Mesothelial cell of epicardium (in vitro differentiated cells): ENCODE results near the gene CUL1. TPM values are rescaled to one million over a fixed set of nuclear protein-coding genes. Genes with fewer than 3 reads are reported as not detected.

Source experiments
- DNase-seq, 2 experiments: peaks; one replicate each; pipeline ENCODE4 v3.0.0; 2021; ENCODE audit warnings: low spot score in 2 of 2; ENCODE audit not compliant: unreplicated experiment in 2 of 2
- H3K27ac Mint-ChIP-seq: 2 replicates; pipeline ENCODE4 v1.8.0; 2021; ENCODE audit warnings: mixed read lengths
- H3K27me3 Mint-ChIP-seq: 2 replicates; pipeline ENCODE4 v1.8.0; 2021; ENCODE audit warnings: low read depth, mixed read lengths
- H3K36me3 Mint-ChIP-seq: 2 replicates; pipeline ENCODE4 v1.8.0; 2021; ENCODE audit warnings: mixed read lengths
- H3K4me1 Mint-ChIP-seq: 2 replicates; pipeline ENCODE4 v1.8.0; 2021; ENCODE audit warnings: mixed read lengths
- H3K4me3 Mint-ChIP-seq: 2 replicates; pipeline ENCODE4 v1.8.0; 2021; ENCODE audit warnings: mild to moderate bottlenecking, moderate library complexity, mixed read lengths
- H3K9me3 Mint-ChIP-seq: 2 replicates; pipeline ENCODE4 v1.8.0; 2021; ENCODE audit warnings: mixed read lengths
- total RNA-seq: library from RNA; stranded (reverse); gene quantifications from 3 replicates; pipeline ENCODE4 v1.2.1, GENCODE V29; 2021
- TF ChIP-seq, protein P1 (sequence below): fragments of 200-600 bp; sonication (generic); IDR thresholded peaks from one replicate; pipeline ENCODE4 v1.5.0; 2021; ENCODE audit warnings: antibody characterized with exemption; ENCODE audit not compliant: unreplicated experiment

The CUL1 gene
- total RNA-seq, 1 donor from 2014 or later = 60.9 TPM

DNA sequence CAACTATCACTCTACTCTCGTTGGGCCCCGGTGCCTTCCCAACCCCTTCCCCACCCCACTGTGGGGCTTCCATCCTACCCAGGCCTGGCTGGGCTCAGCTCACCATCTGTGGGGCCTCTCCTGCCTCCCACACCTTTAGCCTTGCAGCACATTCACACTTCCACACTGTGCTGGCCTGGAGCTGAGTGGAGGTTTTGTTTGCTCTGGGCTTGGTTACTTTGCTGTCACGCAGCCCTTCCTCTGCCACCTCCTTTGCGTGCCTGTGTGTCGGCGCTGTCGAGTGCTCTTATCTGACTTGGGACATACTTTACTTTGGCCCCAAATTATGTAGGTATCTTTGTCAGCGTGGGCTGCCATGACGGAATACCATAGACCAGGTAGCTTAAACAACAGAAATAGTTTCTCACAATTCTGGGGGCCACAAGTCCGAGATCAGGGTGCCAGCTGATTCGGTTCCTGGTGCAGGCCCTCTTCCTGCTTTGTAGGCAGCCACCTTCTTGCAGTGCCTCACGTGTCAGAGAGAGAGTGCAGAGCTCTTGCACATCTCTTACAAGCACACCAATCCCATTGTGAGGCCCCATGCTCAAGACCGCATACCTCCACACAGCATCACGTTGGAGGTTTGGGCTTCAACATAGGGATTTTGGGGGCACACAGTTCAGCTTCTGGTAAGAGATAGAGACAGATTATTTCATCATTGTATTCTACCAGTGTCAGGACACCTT lies 89.0 kb downstream of the CUL1 start:
- no peak for DNase-seq
- Mint-ChIP-seq H3K27me3 (no peaks in the 10 kb centered on the region), H3K27ac (no peak overlapping the region), H3K36me3 (peaks cover 48% of the 10 kb centered on the region), H3K9me3 (no peaks in the 10 kb centered on the region), H3K4me3 (no peak overlapping the region), H3K4me1 (peaks cover 13% of the 10 kb centered on the region)
- TF ChIP-seq, protein P1, sequence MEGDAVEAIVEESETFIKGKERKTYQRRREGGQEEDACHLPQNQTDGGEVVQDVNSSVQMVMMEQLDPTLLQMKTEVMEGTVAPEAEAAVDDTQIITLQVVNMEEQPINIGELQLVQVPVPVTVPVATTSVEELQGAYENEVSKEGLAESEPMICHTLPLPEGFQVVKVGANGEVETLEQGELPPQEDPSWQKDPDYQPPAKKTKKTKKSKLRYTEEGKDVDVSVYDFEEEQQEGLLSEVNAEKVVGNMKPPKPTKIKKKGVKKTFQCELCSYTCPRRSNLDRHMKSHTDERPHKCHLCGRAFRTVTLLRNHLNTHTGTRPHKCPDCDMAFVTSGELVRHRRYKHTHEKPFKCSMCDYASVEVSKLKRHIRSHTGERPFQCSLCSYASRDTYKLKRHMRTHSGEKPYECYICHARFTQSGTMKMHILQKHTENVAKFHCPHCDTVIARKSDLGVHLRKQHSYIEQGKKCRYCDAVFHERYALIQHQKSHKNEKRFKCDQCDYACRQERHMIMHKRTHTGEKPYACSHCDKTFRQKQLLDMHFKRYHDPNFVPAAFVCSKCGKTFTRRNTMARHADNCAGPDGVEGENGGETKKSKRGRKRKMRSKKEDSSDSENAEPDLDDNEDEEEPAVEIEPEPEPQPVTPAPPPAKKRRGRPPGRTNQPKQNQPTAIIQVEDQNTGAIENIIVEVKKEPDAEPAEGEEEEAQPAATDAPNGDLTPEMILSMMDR = no peak

DNA sequence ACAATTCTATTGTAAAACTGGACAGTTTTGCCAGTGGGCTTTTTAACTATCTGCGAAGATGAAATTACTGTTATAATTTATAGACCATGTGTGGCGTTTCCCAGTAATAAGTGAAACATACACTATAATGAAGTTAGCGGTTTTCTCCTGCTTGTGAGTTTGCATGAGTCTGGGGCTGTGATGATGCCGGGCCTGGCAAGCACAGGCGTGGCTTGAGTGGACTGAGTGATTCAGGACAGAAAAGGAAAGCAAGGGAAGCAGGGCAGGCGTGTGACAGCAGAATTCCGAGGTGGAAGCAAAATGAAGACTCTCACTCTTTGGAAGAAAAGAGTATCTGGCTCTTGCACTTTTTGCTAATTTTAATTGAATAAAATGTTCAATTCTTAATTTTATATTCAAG lies 90.5 kb downstream of the CUL1 start:
- H3K27ac Mint-ChIP-seq = no peak overlapping the region

DNA sequence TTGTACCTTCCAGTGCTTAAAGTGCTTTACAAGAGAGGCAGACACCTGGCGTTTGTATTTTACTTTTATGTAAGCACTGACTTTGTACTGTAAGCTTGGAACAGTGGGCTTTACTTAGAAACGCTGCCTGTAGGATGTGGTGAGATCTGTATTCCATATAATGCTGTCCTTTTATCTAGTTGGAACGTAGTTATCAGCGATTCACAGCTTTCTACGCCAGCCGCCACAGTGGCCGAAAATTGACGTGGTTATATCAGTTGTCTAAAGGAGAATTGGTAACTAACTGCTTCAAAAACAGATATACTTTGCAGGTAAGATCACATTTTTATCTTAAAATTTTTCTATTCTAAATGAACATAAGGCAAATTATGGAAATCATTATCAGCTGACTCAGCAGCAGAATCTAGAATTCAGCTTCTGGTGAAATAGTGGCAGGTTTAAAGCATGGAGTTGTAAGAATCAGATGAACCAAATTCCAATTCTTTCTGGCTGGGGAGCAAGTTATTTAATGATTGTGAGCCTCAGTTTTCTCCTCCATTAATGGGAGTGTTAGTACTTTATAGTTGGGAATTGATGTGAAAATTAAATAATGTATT lies 91.5 kb downstream of the CUL1 start:
- no peak overlapping the region for H3K4me3 Mint-ChIP-seq
- H3K27me3 Mint-ChIP-seq = no peaks in the 10 kb centered on the region
- no peaks in the 10 kb centered on the region for H3K4me1 Mint-ChIP-seq
- no peak overlapping the region for H3K27ac Mint-ChIP-seq
- TF ChIP-seq, protein P1 = no peak
- peaks cover 13% of the 10 kb centered on the region for H3K9me3 Mint-ChIP-seq
- peaks cover 68% of the 10 kb centered on the region for H3K36me3 Mint-ChIP-seq
- no peak for DNase-seq

More for the DNA sequence above, 90.5 kb downstream of the CUL1 start:
- Mint-ChIP-seq H3K36me3 (peaks cover 60% of the 10 kb centered on the region), H3K9me3 (peaks cover 8% of the 10 kb centered on the region), H3K27me3 (no peaks in the 10 kb centered on the region), H3K4me3 (no peak overlapping the region), H3K4me1 (peaks cover 5% of the 10 kb centered on the region)
- TF ChIP-seq, protein P1 = no peak
- no peak for DNase-seq

DNA sequence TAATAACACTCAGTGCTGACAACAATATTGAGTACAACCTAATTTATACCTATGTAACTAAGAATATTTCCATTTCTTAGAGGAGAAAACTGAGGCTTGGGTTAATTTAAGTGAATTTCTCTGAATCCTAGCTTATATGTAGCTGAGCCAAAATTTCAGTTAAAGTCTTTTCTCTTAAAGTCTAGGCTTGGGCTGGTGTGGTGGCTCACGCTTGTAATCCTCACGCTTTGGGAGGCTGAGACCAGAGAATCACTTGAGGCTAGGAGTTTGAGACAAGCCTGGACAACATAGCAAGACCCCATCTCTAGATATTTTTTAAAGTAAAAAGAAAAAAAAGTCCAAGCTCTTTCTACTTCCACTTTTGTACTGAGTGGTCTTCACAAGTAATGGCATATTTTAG lies 92.1 kb downstream of the CUL1 start:
- DNase-seq = no peak
- Mint-ChIP-seq H3K4me1 (no peaks in the 10 kb centered on the region), H3K36me3 (peaks cover 69% of the 10 kb centered on the region), H3K9me3 (peaks cover 13% of the 10 kb centered on the region), H3K27ac (no peak overlapping the region), H3K4me3 (no peak overlapping the region), H3K27me3 (no peaks in the 10 kb centered on the region)
- TF ChIP-seq, protein P1 = no peak

DNA sequence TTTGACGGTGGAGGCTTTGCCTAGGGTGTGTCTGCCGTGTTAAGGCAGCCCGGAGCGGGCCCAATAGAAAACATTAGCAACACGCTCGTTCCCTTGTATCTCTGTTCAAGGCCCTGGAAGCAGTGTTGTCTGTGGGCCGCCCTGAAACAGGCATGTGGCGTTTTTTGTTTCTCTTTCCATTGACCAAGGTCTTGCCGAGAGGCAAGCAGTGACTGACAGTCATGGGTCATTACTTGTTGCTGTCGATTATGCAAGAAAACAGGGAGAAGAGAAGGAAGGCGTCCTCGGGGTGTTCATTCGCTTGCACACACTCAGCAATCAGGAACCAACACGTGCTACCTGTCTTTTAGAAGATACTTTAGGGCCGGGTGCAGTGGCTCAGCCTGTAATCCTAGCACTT lies 92.8 kb downstream of the CUL1 start:
- Mint-ChIP-seq H3K36me3 (peaks cover 73% of the 10 kb centered on the region), H3K4me3 (no peak overlapping the region), H3K27ac (no peak overlapping the region), H3K4me1 (no peaks in the 10 kb centered on the region), H3K9me3 (peaks cover 13% of the 10 kb centered on the region), H3K27me3 (no peaks in the 10 kb centered on the region)
- DNase-seq = no peak
- TF ChIP-seq, protein P1 = no peak
